ENCODE data around the gene FAM234B.
A peak's percentile ranks its signal among the peaks of the same experiment; 100 is the strongest.

DNA sequence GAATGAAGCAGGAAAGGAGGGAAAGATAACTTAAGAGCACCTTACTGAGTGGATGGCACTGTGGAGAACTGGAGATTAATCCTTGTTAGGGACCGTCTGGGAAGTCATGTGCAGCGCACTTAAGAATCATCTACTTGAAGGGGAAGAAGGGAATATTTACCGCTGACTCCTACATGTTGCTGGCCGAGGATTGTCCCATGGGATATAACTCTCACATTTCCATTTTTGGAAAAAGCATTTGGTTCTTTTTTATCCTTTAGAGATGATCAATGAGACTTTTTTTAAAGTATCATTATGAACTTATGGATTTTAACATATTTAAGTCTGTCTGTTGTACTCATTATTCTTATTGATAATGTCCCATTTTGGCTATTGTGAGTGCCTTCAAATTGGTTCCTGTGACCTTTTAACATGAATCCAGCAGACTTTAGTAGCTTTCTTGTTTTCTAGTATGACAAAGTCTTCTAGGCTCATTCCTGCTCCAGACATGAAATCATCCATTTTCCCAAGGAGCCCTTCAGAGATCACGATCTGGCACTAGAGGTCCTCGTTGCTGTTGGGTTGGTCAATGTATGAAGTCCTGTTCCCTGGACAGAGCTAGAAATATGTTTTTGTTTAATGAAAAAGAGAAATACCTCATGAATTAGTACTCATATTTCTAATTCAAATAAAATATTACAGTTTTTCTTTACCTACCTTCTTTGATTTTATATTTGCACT is 20.2 kb upstream of the FAM234B start:
- peak; percentile 72 for TF ChIP-seq CTCF (conservative IDR thresholded peaks at IDR 0.05; ENCODE audit: low read length)
- TF ChIP-seq EZH2phosphoT487 (IDR thresholded peaks at IDR 0.05; ENCODE audit: borderline replicate concordance), result no peak
